Bronchial epithelial cell (primary cell): ENCODE data around the gene ACAA2. TPM values are rescaled to one million over a fixed set of nuclear protein-coding genes. Genes with fewer than 3 reads are reported as not detected.
A peak's percentile ranks its signal among the peaks of the same experiment; 100 is the strongest.
"Not testable (repeated sequence)": the region's sequence is repeated elsewhere in the genome, so short reads cannot be mapped to it uniquely, and the experiment has no call there.

ENCODE experiments used
- DNase-seq: peaks from one replicate; pipeline ENCODE4 v3.0.0-alpha.2; 2010; ENCODE audit warnings: low read depth
- FAIRE-seq: peaks from 2 replicates; lab custom pipeline; 2011; peaks lifted over from hg19 to GRCh38; lab: Jason Lieb, UNC
- H3K27me3 ChIP-seq: 2 replicates; pipeline ENCODE4 v1.5.1; 2011; ENCODE audit warnings: low read length; ENCODE audit not compliant: control insufficient read depth, insufficient read depth
- H3K36me3 ChIP-seq: 2 replicates; pipeline ENCODE4 v1.5.1; 2011; ENCODE audit warnings: low read length; ENCODE audit not compliant: control insufficient read depth, insufficient read depth
- H3K4me3 ChIP-seq: 2 replicates; pipeline ENCODE4 v1.5.1; 2011; ENCODE audit warnings: mild to moderate bottlenecking, low read depth, low read length, control low read depth
- CTCF ChIP-seq: IDR thresholded peaks from 2 replicates; pipeline ENCODE4 v1.5.1; 2011; ENCODE audit warnings: mild to moderate bottlenecking, moderate library complexity, low read length, control low read depth, inconsistent platforms; ENCODE audit not compliant: insufficient read depth, severe bottlenecking
- total RNA-seq: library from RNA; depleted of rRNA; stranded (reverse); fragments of >200 nt; gene quantifications from 2 replicates; pipeline ENCODE4 v1.2.1, GENCODE V29; 2014

The ACAA2 gene
- total RNA-seq, 1 donor from 2014 or later: 10.3 TPM

DNA sequence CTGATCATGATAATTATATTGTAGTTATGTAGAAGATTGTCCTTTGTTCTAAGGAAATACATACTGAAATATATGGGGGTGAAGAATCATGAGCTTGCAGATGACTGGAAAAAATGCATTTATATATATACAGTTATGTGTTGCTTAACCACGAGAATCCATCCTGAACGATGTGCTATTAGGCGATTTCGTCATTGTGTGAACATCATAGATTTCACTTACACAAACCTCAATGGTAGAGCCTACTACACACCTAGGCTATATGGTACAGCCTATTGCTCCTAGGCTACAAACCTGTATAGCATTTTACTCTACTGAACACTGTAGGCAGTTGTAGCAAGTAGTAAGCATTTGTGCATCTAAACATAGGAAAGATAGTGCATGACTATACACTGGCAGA, 2.6 kb upstream of the ACAA2 start:
- Histone ChIP-seq H3K36me3 (no peaks in the 10 kb centered on the region), H3K27me3 (no peaks in the 10 kb centered on the region), H3K4me3 (no peak overlapping the region)
- FAIRE-seq (no peak), DNase-seq (no peak)
- TF ChIP-seq CTCF: no peak

GRCh38 chr18:49814147-49814499, 790 bp upstream of the ACAA2 start:
- no peak for TF ChIP-seq CTCF
- Histone ChIP-seq H3K4me3 (peak overlapping the region; percentile 92), H3K36me3 (no peaks in the 10 kb centered on the region), H3K27me3 (no peaks in the 10 kb centered on the region)
- FAIRE-seq (no peak), DNase-seq (peak; percentile 64)

- TF ChIP-seq CTCF: no peak
- DNase-seq (peak; percentile 20), FAIRE-seq (no peak)
- Histone ChIP-seq H3K36me3 (no peaks in the 10 kb centered on the region), H3K4me3 (peak overlapping the region; percentile 92), H3K27me3 (no peaks in the 10 kb centered on the region)
Measured at GRCh38 chr18:49813069-49813318, 339 bp downstream of the ACAA2 start.

- H3K36me3 ChIP-seq: no peaks in the 10 kb centered on the region
- H3K27me3 ChIP-seq: no peaks in the 10 kb centered on the region
- no peak for FAIRE-seq
- no peak for TF ChIP-seq CTCF
- peak; percentile 16 for DNase-seq
- peak overlapping the region; percentile 92 for H3K4me3 ChIP-seq
Measured at GRCh38 chr18:49812286-49813068, 856 bp downstream of the ACAA2 start.

GRCh38 chr18:49811151-49811938, 2.0 kb downstream of the ACAA2 start:
- no peak for FAIRE-seq
- no peak for DNase-seq
- Histone ChIP-seq H3K27me3 (no peaks in the 10 kb centered on the region), H3K36me3 (no peaks in the 10 kb centered on the region), H3K4me3 (no peak overlapping the region)
- TF ChIP-seq CTCF: no peak

GRCh38 chr18:49808553-49809191, 4.7 kb downstream of the ACAA2 start:
- H3K27me3 ChIP-seq, H3K36me3 ChIP-seq, H3K4me3 ChIP-seq, DNase-seq, FAIRE-seq: not testable (repeated sequence)
